Liver (tissue), 10 donors: ENCODE measurements around the gene OSBP2. TPM values are rescaled to one million over a fixed set of nuclear protein-coding genes. Genes with fewer than 3 reads are reported as not detected.

Experiments
- DNase-seq: peaks from one replicate; pipeline ENCODE4 v3.0.0-alpha.2; 2017; ENCODE audit warnings: low spot score
- H3K27ac ChIP-seq, 2 donors: one replicate each; pipeline ENCODE4 v1.7.0; 2013; ENCODE audit warnings: inconsistent platforms in 2 of 2, low read length in 2 of 2, control low read depth in 1 of 2, low read depth in 1 of 2, mild to moderate bottlenecking in 1 of 2
- H3K27me3 ChIP-seq, 4 donors: one replicate each; pipeline versions ENCODE4 v1.6.1 to v1.7.0; 2013; ENCODE audit warnings: low read length in 3 of 4, inconsistent platforms in 1 of 4, mild to moderate bottlenecking in 1 of 4, moderate library complexity in 1 of 4; ENCODE audit not compliant: control insufficient read depth in 4 of 4, insufficient read depth in 4 of 4
- H3K36me3 ChIP-seq, 4 donors: one replicate each; pipeline versions ENCODE4 v1.6.1 to v1.7.0; 2013; ENCODE audit warnings: low read length in 3 of 4, mild to moderate bottlenecking in 3 of 4, low read depth in 1 of 4, moderate library complexity in 1 of 4; ENCODE audit not compliant: control insufficient read depth in 4 of 4, insufficient read depth in 3 of 4
- H3K4me1 ChIP-seq, 4 donors: one replicate each; pipeline versions ENCODE4 v1.6.1 to v1.7.0; 2013; ENCODE audit warnings: low read length in 3 of 4, mild to moderate bottlenecking in 3 of 4, moderate library complexity in 1 of 4; ENCODE audit not compliant: control insufficient read depth in 4 of 4, insufficient read depth in 4 of 4
- H3K4me3 ChIP-seq, 3 donors: one replicate each; pipeline versions ENCODE4 v1.6.1 to v1.7.0; 2013; ENCODE audit warnings: low read length in 3 of 3, control low read depth in 1 of 3, low read depth in 1 of 3, mild to moderate bottlenecking in 1 of 3
- H3K9ac ChIP-seq, 2 donors: one replicate each; pipeline ENCODE4 v1.7.0; 2013; ENCODE audit warnings: low read length in 2 of 2, mild to moderate bottlenecking in 2 of 2, moderate library complexity in 2 of 2, control low read depth in 1 of 2, low read depth in 1 of 2
- H3K9me3 ChIP-seq, 4 donors: one replicate each; pipeline versions ENCODE4 v1.6.1 to v1.7.0; 2013; ENCODE audit warnings: low read length in 3 of 4; ENCODE audit not compliant: control insufficient read depth in 4 of 4
- ATF3 ChIP-seq: IDR thresholded peaks from 2 replicates; pipeline ENCODE4 v1.6.1; 2016; ENCODE audit warnings: antibody characterized with exemption
- EGR1 ChIP-seq, 2 donors: IDR thresholded peaks; 2 replicates each; pipeline ENCODE4 v1.6.1; 2016 to 2018; ENCODE audit warnings: antibody characterized with exemption in 2 of 2, low read depth in 2 of 2
- FOXA1 ChIP-seq: IDR thresholded peaks from 2 replicates; pipeline ENCODE4 v1.6.1; 2016; ENCODE audit warnings: antibody characterized with exemption
- GABPA ChIP-seq, 2 donors: IDR thresholded peaks in 1 of 2; conservative IDR thresholded peaks in 1 of 2; 2 replicates each; pipeline ENCODE4 v1.6.1; 2016; ENCODE audit warnings: antibody characterized with exemption in 2 of 2, mild to moderate bottlenecking in 1 of 2, moderate library complexity in 1 of 2
- HNF4A ChIP-seq, 2 donors: conservative IDR thresholded peaks; 2 replicates each; pipeline ENCODE4 v1.6.1; 2016; ENCODE audit warnings: antibody characterized with exemption in 2 of 2, mild to moderate bottlenecking in 2 of 2
- HNF4G ChIP-seq: IDR thresholded peaks from 2 replicates; pipeline ENCODE4 v1.6.1; 2016; ENCODE audit warnings: antibody characterized with exemption
- JUND ChIP-seq, 2 donors: IDR thresholded peaks; 2 replicates each; pipeline ENCODE4 v1.6.1; 2016; ENCODE audit warnings: antibody characterized with exemption in 2 of 2
- MAX ChIP-seq: IDR thresholded peaks from 2 replicates; pipeline ENCODE4 v1.6.1; 2016; ENCODE audit warnings: antibody characterized with exemption
- NR2F2 ChIP-seq: IDR thresholded peaks from 2 replicates; pipeline ENCODE4 v1.6.1; 2016; ENCODE audit warnings: antibody characterized with exemption
- RAD21 ChIP-seq, 2 donors: IDR thresholded peaks; 2 replicates each; pipeline ENCODE4 v1.6.1; 2016; ENCODE audit warnings: antibody characterized with exemption in 2 of 2, mild to moderate bottlenecking in 2 of 2
- REST ChIP-seq: IDR thresholded peaks from 2 replicates; pipeline ENCODE4 v1.6.1; 2016; ENCODE audit warnings: antibody characterized with exemption, mild to moderate bottlenecking
- RXRA ChIP-seq, 2 donors: IDR thresholded peaks; 2 replicates each; pipeline ENCODE4 v1.6.1; 2017 to 2018; ENCODE audit warnings: antibody characterized with exemption in 2 of 2, mild to moderate bottlenecking in 1 of 2
- SP1 ChIP-seq: IDR thresholded peaks from 2 replicates; pipeline ENCODE4 v1.6.1; 2018; ENCODE audit warnings: antibody characterized with exemption, mild to moderate bottlenecking
- TAF1 ChIP-seq: conservative IDR thresholded peaks from 2 replicates; pipeline ENCODE4 v1.6.1; 2016; ENCODE audit warnings: antibody characterized with exemption, mild to moderate bottlenecking
- YY1 ChIP-seq: IDR thresholded peaks from 2 replicates; pipeline ENCODE4 v1.6.1; 2016; ENCODE audit warnings: antibody characterized with exemption, mild to moderate bottlenecking
- WGBS: extraction: QIAGEN DNeasy Blood & Tissue Kit; methylation state at CpG from one replicate; pipeline ENCODE4 v1.1.7; 2013; 5-methylcytosine and 5-hydroxymethylcytosine counted together
- polyA plus RNA-seq, 2 donors: library from polyadenylated mRNA; stranded (reverse) in 1 of 2; unstranded in 1 of 2; fragments of 200-250 nt in 1 of 2; fragments of >200 nt in 1 of 2; fragmentation: Nextera tagmentation in 1 of 2; extraction: Ambion mirVana in 1 of 2; gene quantifications; one replicate each; pipeline versions ENCODE4 v1.2.1 to v1.2.3, GENCODE V29; 2013 to 2015
- small RNA-seq: library from RNA; depleted of rRNA; stranded (forward); fragments of <200 nt; gene quantifications from one replicate; pipeline ENCODE3, GENCODE V24; 2014
- total RNA-seq, 2 donors: library from RNA; depleted of rRNA; stranded (reverse); fragments of >200 nt; gene quantifications; one replicate each; pipeline ENCODE4 v1.2.3, GENCODE V29; 2014
- donor health status: healthy.
- donor health status: healthy.
- donor health status: healthy.
- donor health status: healthy.
- donor health status: healthy.

Gene OSBP2
- total and polyA plus RNA-seq, 4 donors = 0.43 to 192 (median 0.86) TPM

DNA sequence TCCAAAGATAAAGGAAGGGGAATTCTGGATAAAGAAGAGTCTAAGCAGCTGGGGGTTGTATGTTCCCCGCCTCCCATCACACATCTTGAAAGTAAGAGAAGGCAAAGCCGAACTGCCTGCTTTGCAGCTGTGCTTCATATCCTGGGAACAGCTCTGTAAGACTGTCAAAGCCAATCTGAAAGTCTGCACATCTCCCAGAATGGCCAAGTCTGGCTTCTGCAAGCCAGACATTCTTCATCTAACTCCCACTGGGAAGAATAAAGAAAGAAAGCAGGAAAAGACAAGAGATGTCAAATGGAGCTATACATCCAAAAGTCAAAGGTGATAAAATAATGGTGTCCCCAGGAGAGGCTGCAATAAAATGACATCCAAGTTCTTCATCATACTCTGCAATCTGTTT lies 258.5 kb downstream of the OSBP2 start:
- no peak overlapping the region for H3K9ac ChIP-seq
- H3K27me3 ChIP-seq = no peaks in the 10 kb centered on the region
- no peak for DNase-seq
- H3K9me3 ChIP-seq = no peaks in the 10 kb centered on the region
- H3K27ac ChIP-seq = no peak overlapping the region
- H3K36me3 ChIP-seq = peaks cover 11 to 41% (median 25%) of the 10 kb centered on the region in 4 donors
- no peaks in the 10 kb centered on the region for H3K4me1 ChIP-seq
- TF ChIP-seq EGR1 (IDR thresholded peaks at IDR 0.05; ENCODE audit: low read depth in 2 of 2) (no peak), RXRA (IDR thresholded peaks at IDR 0.05) (no peak), TAF1 (no peak), HNF4G (no peak), MAX (no peak), ATF3 (no peak), RAD21 (IDR thresholded peaks at IDR 0.05) (no peak), REST (no peak), FOXA1 (no peak), GABPA (IDR thresholded peaks at IDR 0.05 in 1 of 2, conservative IDR thresholded peaks at IDR 0.05 in 1 of 2) (no peak)
- WGBS = 98% methylated on average over 2 of the region's 2 CpGs
- H3K4me3 ChIP-seq = no peak overlapping the region

DNA sequence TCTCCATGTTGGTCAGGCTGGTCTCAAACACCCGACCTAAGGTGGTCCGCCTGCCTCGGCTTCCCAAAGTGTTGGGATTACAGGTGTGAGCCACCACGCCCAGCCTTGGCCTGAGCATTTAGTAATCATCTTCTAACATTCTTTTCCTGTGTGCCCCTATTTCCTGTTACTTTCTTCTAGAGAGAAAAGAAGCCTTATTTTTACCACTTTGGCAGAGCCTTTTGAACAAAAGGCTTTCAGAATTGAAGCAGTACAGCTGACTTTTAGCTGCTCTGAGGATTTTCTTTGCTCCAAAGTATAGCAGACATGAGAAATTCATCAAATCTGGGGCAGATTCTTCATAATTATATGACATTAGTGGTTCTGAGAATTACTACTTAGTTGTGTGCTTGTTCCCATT lies 260.5 kb downstream of the OSBP2 start:
- 95% methylated on average over 4 of the region's 4 CpGs for WGBS
- Histone ChIP-seq H3K27ac (no peak overlapping the region), H3K36me3 (peaks cover 7 to 22% (median 9%) of the 10 kb centered on the region in 4 donors), H3K9me3 (no peaks in the 10 kb centered on the region), H3K4me3 (no peak overlapping the region), H3K27me3 (no peaks in the 10 kb centered on the region), H3K4me1 (no peaks in the 10 kb centered on the region), H3K9ac (no peak overlapping the region)
- no peak for TF ChIP-seq NR2F2
- TF ChIP-seq YY1 = no peak
- no peak for TF ChIP-seq SP1
- no peak for TF ChIP-seq REST
- TF ChIP-seq HNF4A (conservative IDR thresholded peaks at IDR 0.05) = no peak
- no peak for TF ChIP-seq JUND (IDR thresholded peaks at IDR 0.05)
- TF ChIP-seq GABPA (IDR thresholded peaks at IDR 0.05 in 1 of 2, conservative IDR thresholded peaks at IDR 0.05 in 1 of 2) = no peak
- no peak for TF ChIP-seq RAD21 (IDR thresholded peaks at IDR 0.05)
- DNase-seq = no peak

Small RNA genes within 50 kb of the gene (small RNA-seq; reads per million reads assigned to genes)
- 0.22 reads per million, percentile 7 among the genes with 10 or more reads in this experiment for gene MIR3200

Other genes starting within 250 kb of the OSBP2 start
- under 1 TPM in 1 of 2 donors, not detected in 1; 0.33 TPM for gene SEC14L3, start 222.9 kb upstream of the OSBP2 start, total RNA-seq
- under 1 TPM in 1 of 2 donors, not detected in 1; 0.32 TPM for gene SEC14L3, start 222.9 kb upstream of the OSBP2 start, polyA plus RNA-seq
- gene SEC14L4, start 189.2 kb upstream of the OSBP2 start, total RNA-seq = 10 to 100 TPM; 21.2 to 30.3 TPM
- gene SEC14L4, start 189.2 kb upstream of the OSBP2 start, polyA plus RNA-seq = 10 to 100 TPM in 1 of 2 donors, 1 to 10 TPM in 1; 5.4 to 13.3 TPM
- gene SEC14L6, start 148.1 kb upstream of the OSBP2 start, total RNA-seq = under 1 TPM; 0.25 to 0.70 TPM
- gene SEC14L6, start 148.1 kb upstream of the OSBP2 start, polyA plus RNA-seq = under 1 TPM; 0.18 to 0.31 TPM
- 10 to 100 TPM in 1 of 2 donors, 1 to 10 TPM in 1; 1.0 to 19.4 TPM for gene GAL3ST1, start 120.2 kb upstream of the OSBP2 start, total RNA-seq
- 1 to 10 TPM; 1.4 to 1.7 TPM for gene GAL3ST1, start 120.2 kb upstream of the OSBP2 start, polyA plus RNA-seq
- 10 to 100 TPM; 22.0 to 22.6 TPM for gene PES1, start 103.0 kb upstream of the OSBP2 start, total RNA-seq
- 10 to 100 TPM; 20.0 to 33.1 TPM for gene PES1, start 103.0 kb upstream of the OSBP2 start, polyA plus RNA-seq
- gene TCN2, start 87.7 kb upstream of the OSBP2 start, total RNA-seq = 10 to 100 TPM in 1 of 2 donors, 1 to 10 TPM in 1; 6.7 to 12.4 TPM
- 10 to 100 TPM; 13.6 to 14.1 TPM for gene TCN2, start 87.7 kb upstream of the OSBP2 start, polyA plus RNA-seq
- 1 to 10 TPM in 1 of 2 donors, under 1 TPM in 1; 0.19 to 1.2 TPM for gene SLC35E4, start 59.1 kb upstream of the OSBP2 start, total RNA-seq
- gene SLC35E4, start 59.1 kb upstream of the OSBP2 start, polyA plus RNA-seq = under 1 TPM; 0.14 to 0.42 TPM
- gene DUSP18, start 27.0 kb upstream of the OSBP2 start, total RNA-seq = 1 to 10 TPM; 1.3 to 2.3 TPM
- gene DUSP18, start 27.0 kb upstream of the OSBP2 start, polyA plus RNA-seq = 1 to 10 TPM; 1.0 to 1.9 TPM